GM18505 (cell line): ENCODE results near the gene DHX38.

ENCODE experiments used
- ATAC-seq: cut with Tn5 transposase; IDR thresholded peaks from one replicate; pipeline ENCODE4 v1.9.1; 2021; ENCODE audit not compliant: unreplicated experiment
- POLR2A ChIP-seq: IDR thresholded peaks from 4 replicates; pipeline ENCODE4 v1.6.1; 2011; ENCODE audit warnings: borderline replicate concordance; ENCODE audit not compliant: insufficient read depth, insufficient read length; ENCODE audit errors: extremely low read depth

Gene DHX38

DNA sequence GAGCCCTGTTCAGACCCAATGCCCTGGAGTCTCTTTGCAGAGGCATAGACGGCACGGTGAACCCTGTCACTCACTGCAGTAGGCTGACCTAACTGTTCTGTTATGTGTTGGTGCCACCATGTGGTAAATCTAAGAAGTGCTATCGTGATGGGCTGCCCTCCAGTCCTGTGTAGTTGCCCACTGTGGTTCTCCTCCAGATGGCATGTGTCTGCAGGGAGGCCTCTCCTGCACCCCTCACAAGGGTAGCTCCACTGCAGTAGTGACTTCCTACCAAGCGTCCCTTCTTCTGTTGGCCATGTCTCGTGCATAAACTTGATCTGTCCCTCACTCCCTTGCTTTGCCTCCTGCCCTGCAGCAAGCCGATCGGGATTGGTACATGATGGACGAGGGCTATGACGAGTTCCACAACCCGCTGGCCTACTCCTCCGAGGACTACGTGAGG lies 5.8 kb downstream of the DHX38 start:
- peak; percentile 74 for ATAC-seq
- TF ChIP-seq POLR2A: no peak

DNA sequence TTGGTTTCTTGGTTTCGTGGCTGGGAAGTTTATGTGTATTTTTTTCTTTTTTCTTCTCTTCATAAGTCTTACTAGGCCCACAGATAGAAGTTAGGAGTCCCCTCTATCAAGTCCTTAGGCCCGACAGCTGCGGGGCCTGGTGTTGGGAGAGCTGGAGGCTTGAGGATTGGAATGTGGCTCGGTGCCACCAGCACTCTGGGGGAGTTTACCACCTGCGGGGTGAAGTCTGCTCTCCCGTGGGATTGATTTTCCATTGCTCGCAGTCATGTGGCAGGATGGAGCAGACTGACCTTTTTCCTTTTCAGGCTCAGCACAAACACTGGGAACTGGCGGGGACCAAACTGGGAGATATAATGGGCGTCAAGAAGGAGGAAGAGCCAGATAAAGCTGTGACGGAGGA lies 7.5 kb downstream of the DHX38 start:
- TF ChIP-seq POLR2A: no peak
- no peak for ATAC-seq

DNA sequence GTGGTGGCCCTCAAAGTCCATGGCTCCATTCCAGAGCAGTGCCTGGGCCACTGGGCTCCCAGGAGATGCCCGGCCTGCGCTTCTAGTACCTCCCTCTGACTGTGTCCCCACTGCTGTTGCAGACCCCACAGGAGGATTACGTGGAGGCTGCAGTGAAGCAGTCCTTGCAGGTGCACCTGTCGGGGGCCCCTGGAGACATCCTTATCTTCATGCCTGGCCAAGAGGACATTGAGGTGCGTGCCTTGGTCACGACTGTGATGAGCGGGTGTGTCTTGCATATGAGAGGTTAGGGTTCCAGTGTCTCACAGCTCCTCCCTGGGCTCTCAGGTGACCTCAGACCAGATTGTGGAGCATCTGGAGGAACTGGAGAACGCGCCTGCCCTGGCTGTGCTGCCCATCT lies 11.3 kb downstream of the DHX38 start:
- no peak for TF ChIP-seq POLR2A
- ATAC-seq: no peak

DNA sequence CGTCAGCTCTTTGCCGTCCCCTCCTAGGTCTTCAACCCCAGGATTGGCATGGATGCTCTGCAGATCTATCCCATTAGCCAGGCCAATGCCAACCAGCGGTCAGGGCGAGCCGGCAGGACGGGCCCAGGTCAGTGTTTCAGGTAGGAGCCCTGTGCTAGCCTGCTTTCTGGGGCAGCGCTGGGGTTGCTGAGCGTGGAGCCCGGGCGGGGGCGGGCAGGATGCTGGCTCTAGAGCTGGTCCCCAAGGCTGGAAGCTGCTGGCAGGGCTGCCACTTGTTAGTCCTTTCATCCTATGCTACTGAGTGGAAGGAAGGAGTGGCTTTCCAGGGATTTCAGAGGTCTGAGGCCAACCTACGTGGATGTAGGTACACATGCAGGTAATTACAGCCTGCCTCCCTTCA lies 12.3 kb downstream of the DHX38 start:
- no peak for ATAC-seq
- TF ChIP-seq POLR2A: no peak

DNA sequence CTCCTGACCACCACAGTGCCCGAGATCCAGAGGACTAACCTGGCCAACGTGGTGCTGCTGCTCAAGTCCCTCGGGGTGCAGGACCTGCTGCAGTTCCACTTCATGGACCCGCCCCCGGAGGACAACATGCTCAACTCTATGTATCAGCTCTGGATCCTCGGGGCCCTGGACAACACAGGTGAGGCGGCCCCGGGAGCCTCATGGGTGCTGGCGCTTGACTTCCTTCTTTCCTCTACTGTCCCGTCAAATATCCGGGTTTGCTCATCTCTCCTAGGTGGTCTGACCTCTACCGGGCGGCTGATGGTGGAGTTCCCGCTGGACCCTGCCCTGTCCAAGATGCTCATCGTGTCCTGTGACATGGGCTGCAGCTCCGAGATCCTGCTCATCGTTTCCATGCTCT lies 13.7 kb downstream of the DHX38 start:
- no peak for ATAC-seq
- TF ChIP-seq POLR2A: no peak

DNA sequence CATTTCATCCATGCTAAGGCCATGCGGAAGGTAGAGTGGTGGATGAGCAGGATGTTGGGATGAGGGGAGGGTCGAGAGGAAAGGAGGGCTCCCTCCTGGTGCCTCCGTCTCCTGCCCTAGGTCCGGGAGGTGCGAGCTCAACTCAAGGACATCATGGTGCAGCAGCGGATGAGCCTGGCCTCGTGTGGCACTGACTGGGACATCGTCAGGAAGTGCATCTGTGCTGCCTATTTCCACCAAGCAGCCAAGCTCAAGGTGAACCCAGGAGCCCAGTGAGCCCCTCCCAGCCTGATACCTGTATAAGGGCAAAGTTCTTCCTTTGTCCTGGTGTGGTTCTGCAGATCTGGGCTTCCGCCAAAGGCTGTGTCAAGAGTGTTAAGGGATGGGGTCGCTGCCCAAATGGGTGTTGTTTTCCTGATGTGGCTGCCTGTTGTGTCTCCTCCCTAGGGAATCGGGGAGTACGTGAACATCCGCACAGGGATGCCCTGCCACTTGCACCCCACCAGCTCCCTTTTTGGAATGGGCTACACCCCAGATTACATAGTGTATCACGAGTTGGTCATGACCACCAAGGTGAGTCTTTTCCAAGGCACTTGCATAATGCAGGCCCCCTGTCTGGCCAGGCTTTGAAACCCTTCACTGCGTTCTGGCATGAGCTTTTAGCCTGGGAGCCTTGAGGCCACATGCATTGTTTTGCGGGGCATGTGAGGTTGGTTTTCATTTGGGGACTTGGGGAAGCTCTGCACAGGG lies 14.9 kb downstream of the DHX38 start:
- no peak for ATAC-seq

DNA sequence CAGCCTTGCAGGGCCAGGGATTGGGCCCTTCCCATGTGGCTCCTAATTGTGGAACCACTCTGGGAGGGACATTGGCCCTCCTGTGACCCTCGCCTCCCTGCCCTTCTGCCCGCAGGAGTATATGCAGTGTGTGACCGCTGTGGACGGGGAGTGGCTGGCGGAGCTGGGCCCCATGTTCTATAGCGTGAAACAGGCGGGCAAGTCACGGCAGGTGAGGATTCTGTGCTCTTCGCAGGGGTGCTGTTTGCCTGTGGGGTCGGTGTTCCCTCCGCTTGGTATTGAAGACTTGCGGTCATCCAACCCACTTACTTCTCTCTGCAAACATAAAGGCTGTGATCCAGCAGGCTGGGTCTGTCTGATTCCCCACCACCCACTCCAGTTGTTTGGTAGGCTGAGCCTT lies 15.7 kb downstream of the DHX38 start:
- no peak for ATAC-seq
- no peak for TF ChIP-seq POLR2A

More for the DNA sequence above, 14.9 kb downstream of the DHX38 start:
- no peak for TF ChIP-seq POLR2A

DNA sequence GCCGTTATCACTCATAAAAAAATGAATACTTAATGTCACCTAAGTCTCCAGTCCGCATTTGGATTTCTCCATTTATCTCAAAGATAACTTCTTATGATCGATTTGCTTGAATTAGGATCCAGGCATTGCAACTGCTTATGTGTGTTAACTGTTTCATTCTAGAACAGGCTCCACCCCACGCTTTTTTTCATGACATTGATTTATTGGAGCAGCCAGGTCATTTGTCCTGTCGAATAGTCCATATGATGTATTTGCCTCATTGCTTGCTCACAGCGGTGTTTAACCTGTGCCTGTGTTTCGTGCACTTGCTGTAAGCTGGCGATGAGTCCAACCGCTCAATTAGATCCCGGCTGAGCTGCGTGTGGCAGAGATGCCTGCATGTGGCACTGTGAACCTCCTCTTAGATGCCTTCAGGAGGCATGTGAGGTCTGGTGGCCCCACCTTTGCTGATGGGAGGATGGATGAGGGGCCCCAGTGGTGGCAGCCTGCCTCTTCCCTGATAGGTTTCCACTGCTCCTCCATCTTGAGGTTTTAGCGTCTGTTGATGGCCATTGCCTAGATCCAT lies 16.4 kb downstream of the DHX38 start:
- no peak for ATAC-seq
- TF ChIP-seq POLR2A: no peak

DNA sequence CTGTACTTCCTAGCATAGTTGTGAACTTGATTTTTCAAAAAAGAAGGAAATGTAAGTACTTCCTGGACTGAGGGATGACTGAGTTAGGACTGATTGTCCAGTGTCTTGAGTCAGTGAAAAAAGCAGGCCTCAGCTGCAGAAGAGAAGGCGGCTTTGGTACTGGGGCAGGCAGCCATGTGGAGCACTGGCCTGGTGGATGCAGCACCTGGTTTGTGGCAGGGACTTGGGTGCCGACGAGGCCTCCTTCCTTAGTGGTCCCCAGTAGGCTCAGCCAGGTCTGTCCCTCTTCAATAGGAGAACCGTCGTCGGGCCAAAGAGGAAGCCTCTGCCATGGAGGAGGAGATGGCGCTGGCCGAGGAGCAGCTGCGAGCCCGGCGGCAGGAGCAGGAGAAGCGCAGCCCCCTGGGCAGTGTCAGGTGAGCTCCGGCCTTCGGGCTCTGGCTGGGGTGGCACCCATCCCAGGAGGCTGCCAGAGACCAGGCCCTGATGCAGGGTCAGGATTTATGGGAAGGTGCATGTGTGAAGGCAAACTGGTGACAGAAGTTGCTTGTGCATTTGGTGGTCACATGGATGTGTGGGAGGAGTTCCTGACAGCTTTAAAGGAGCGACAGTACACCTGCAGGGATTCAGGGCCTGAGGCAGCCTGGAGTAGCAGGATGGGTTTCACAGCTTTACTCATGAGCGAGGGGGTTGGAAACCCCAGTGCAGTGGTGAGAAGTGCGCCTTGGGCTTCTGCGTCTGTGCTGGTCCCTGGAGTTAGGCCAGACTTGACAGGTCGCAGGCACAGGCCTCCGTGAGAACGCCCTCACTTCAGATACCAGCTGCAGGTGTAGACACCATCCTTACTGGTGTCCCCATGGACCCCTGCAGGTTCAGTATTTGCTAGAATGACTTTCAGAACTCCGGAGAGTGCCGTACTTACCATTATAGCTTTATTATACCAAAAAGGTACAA lies 17.3 kb downstream of the DHX38 start:
- no peak for TF ChIP-seq POLR2A
- ATAC-seq: no peak

DNA sequence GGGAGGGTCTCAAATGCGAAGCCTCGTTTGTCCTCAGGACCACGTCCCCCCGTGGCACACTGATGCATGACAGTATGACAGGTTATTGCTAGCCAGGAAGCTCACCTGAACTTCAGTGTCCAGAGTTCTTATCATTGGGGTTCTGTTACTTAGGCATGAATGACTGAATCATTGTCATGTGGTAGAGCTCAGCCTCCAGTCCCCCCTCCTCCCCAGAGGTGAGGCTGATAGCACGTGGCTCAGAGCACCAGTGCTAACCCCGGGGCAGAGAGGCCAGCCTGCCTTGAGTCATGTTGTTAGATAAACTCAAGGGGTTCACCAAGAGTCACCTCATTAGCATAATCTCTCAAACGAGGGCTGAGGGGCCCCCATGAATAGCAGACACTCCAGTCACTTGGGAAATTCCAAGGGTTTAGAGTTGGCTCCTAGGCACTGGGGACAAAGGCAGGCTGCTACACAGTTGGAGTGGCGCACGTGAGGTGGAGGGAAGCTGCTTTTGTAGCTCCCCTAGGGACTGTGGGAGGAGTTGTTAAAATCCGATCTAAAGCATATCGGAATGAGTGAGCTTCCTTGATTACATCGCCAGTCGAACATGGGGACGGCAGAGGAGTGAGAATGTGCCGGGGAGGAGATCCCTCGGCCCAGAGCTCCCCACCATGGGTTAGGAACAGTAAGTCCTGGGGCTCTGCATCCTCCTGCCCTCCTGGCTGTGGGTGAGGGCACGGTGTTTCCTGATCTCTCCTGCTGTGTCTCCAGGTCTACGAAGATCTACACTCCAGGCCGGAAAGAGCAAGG lies 18.2 kb downstream of the DHX38 start:
- TF ChIP-seq POLR2A: no peak
- no peak for ATAC-seq

DNA sequence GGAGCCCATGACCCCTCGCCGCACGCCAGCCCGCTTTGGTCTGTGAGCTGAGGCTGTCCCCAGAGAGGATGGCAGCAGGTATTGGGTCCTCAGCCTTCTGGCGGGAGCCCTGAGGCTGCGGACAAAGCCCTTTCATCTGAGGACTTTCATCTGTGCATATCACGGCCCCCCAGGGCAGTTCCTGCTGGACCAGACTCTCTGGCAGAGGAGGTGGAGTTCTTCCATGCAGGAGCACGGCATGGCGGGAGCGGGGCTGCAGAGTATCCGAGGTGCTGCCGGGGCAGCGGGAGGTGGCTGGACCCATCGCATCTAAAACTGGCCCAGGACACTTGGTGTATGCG lies 18.8 kb downstream of the DHX38 start:
- no peak for ATAC-seq
- no peak for TF ChIP-seq POLR2A

DNA sequence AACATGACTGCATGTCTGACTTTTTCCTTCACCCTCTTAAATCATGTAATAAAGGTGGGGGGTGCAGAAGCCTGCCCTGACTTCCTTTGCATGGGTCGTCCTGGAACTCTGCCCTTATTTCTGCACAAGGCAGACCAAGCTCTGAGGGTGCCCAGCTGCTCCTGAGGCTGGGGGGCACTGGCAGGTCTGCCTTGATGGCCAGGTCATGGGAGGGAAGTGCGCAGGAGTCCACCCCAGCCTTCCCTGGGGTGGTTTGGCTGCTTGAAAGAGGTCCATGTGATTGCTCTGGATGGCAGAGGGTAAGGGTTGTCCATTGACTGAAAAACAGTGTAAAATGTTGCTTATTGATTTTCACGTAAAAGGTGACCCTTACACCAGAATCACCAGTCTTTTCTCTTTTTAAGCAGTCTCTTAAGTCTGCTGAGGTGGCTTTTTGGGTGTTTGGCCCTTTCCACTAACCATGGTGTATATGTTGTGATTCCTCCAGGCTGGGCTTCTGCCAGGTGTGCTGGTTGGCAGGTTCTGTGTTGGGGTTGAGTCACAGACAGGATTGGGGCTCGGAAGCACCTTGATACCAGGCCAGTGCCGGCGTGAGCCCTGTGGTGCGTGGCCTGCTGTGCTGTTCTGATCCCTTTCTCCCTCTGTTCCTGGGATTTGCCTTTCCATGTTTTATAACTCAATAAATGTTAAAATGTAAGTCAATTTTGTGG lies 19.4 kb downstream of the DHX38 start:
- no peak for TF ChIP-seq POLR2A
- no peak for ATAC-seq
